EH (cell line): Measurements from ENCODE around the gene CEP104.

Experiments
- DNase-seq: peaks from one replicate; pipeline ENCODE4 v3.0.0-alpha.2; 2015; ENCODE audit warnings: low read depth

The CEP104 gene

DNA sequence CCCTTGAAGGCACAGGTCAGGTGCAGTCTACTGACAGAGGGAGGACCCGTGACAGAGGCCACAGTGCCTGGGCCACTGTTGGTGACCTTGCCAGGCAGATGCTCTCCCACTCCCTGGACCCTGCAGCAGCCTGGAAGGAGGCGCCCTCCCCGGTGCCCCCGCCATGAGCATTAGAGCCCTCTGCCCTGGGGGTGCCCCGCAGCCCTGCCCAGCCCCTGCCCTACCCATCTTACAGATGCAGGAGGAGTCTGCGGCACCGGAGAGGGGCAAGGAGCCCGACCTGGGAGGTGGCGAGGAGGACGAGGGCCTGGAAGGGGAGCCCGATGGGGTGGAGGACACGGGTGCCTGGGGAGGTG, 94.2 kb downstream of the CEP104 start:
- DNase-seq: no peak

DNA sequence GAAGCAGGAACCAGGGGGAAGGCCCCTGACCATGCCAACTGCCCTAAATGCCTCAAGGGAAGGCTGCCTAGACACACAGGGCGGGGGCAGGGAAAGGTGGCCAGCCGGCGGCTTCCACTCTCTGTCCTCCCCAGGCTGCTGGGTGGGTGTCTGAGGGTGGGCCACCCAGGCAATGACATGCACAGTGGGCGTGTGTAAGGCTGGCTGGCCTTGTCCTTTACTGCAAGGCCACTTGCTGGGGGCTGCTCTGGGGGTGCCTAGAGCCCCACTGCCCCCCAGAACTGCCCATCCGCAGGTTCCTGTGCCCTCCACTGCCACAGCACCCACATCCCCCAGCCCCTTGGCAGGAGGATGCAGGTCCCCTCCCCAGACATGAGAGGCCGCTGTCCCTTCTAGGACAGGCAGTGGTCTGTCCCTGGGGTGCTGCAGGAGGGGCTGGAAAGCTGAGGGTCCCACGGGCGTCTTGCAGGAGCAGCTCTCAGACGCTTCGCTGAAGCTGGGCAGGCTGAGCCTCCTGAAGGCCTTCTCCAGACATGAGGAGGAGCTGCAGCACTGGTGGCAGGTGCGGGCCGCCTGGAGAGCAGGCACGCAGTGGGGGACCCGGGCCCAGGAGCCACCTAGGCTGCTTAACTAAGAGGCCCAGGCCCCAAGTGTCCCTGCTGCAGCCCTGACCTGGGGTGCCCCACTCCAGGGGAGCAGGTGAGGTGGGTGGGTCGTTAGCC, 94.7 kb downstream of the CEP104 start:
- no peak for DNase-seq
